K562 (cell line): Measurements from ENCODE around the gene ISYNA1. TPM values are rescaled to one million over a fixed set of nuclear protein-coding genes. Genes with fewer than 3 reads are reported as not detected.

Source experiments
- ATAC-seq: fragments of 200-7000 bp; cut with Tn5 transposase; 3 replicates; pipeline ENCODE4 v1.9.1; 2020; ENCODE audit warnings: moderate library complexity
- BruUV-seq: library from RNA; stranded (reverse); fragments of 400-500 nt; replicated peaks from 2 replicates; lab custom pipeline; 2021; lab: Mats Ljungman, UMichigan
- CTCF ChIA-PET: fragments of 300-600 bp; formaldehyde crosslinking; extraction: SDS; loops from one replicate; lab custom pipeline; 2021; ENCODE audit warnings: low intra/inter-chr PET ratio; lab: Yijun Ruan, JAX
- POLR2A ChIA-PET: fragments of 300-600, 350-650 bp; sonication (Branson Sonifier 250); formaldehyde crosslinking; extraction: SDS; loops from one replicate; lab custom pipeline; 2021; ENCODE audit warnings: antibody characterized with exemption, inconsistent platforms; lab: Yijun Ruan, JAX
- DNase-seq, 4 experiments: peaks; one replicate each; pipeline versions ENCODE4 v3.0.0 to v3.0.0-alpha.2; 2011 to 2018; ENCODE audit warnings: low spot score in 3 of 4, mixed read lengths in 3 of 4; ENCODE audit errors: extremely low read depth in 1 of 4
- FAIRE-seq: peaks from 2 replicates; lab custom pipeline; 2011; peaks lifted over from hg19 to GRCh38; lab: Jason Lieb, UNC
- H2AFZ ChIP-seq: 2 replicates; pipeline ENCODE4 v1.6.0; 2011; ENCODE audit warnings: low read depth, low read length, control low read depth, inconsistent platforms
- H3K27ac ChIP-seq: fragments of 200-600 bp; 3 replicates; pipeline ENCODE4 v1.8.0; 2011; ENCODE audit warnings: low read depth, mild to moderate bottlenecking, control low read depth, inconsistent platforms, low read length, moderate library complexity, mixed read lengths; ENCODE audit errors: extremely low read depth
- H3K27me3 ChIP-seq, 2 experiments: fragments of 300-600 bp in 1 of 2; 2 replicates in 1 of 2; 3 replicates in 1 of 2; pipeline versions ENCODE4 v1.6.0 to v1.8.0; 2011; ENCODE audit warnings: inconsistent platforms in 2 of 2, low read length in 2 of 2, mild to moderate bottlenecking in 1 of 2, mixed read lengths in 1 of 2, moderate library complexity in 1 of 2; ENCODE audit not compliant: control insufficient read depth in 2 of 2, insufficient read depth in 2 of 2
- H3K36me3 ChIP-seq: fragments of 300-600 bp; 3 replicates; pipeline ENCODE4 v1.8.0; 2011; ENCODE audit warnings: mild to moderate bottlenecking, low read length, inconsistent platforms; ENCODE audit not compliant: control insufficient read depth, insufficient read depth
- H3K4me1 ChIP-seq, 2 experiments: fragments of 200-600 bp in 1 of 2; replicated peaks in 1 of 2; 2 replicates in 1 of 2; 3 replicates in 1 of 2; pipeline versions ENCODE4 v1.5.1 to v1.8.0; 2011; ENCODE audit warnings: inconsistent platforms in 2 of 2, low read length in 2 of 2, mild to moderate bottlenecking in 1 of 2, mixed read lengths in 1 of 2, moderate library complexity in 1 of 2; ENCODE audit not compliant: control insufficient read depth in 2 of 2, insufficient read depth in 2 of 2
- H3K4me2 ChIP-seq: 2 replicates; pipeline ENCODE4 v1.6.1; 2011; ENCODE audit warnings: low read length, control low read depth, inconsistent platforms, mixed read lengths; ENCODE audit not compliant: insufficient read depth
- H3K4me3 ChIP-seq: fragments of 200-600 bp; sonication (generic), shearing (Covaris generic); 2 replicates; pipeline ENCODE4 v1.5.1; 2016; ENCODE audit warnings: control low read depth, inconsistent platforms
- H3K79me2 ChIP-seq: fragments of 200-600 bp; 3 replicates; pipeline ENCODE4 v1.8.0; 2011; ENCODE audit warnings: low read length, inconsistent platforms; ENCODE audit not compliant: control insufficient read depth, insufficient read depth
- H3K9ac ChIP-seq, 2 experiments: 2 replicates each; pipeline versions ENCODE4 v1.6.0 to v1.6.1; 2011; ENCODE audit warnings: low read depth in 2 of 2, low read length in 2 of 2, control low read depth in 1 of 2, inconsistent platforms in 1 of 2, mild to moderate bottlenecking in 1 of 2, mixed read lengths in 1 of 2; ENCODE audit not compliant: insufficient read depth in 1 of 2
- H3K9me1 ChIP-seq: one replicate; pipeline ENCODE4 v1.6.0; 2011; ENCODE audit warnings: inconsistent platforms, mild to moderate bottlenecking, low read length, moderate library complexity; ENCODE audit not compliant: control insufficient read depth, insufficient read depth
- H3K9me3 ChIP-seq: replicated peaks from 2 replicates; pipeline ENCODE4 v1.5.1; 2011; ENCODE audit warnings: low read depth, low read length, inconsistent platforms; ENCODE audit not compliant: control insufficient read depth, insufficient read depth
- H4K20me1 ChIP-seq: replicated peaks from 2 replicates; pipeline ENCODE4 v1.6.1; 2011; ENCODE audit warnings: low read length, inconsistent platforms, mixed read lengths; ENCODE audit not compliant: control insufficient read depth, insufficient read depth
- EGR1 ChIP-seq: fragments of 450-650 bp; conservative IDR thresholded peaks from 2 replicates; pipeline ENCODE4 v1.6.1; 2017; ENCODE audit warnings: mild to moderate bottlenecking
- POLR2G ChIP-seq: fragments of 200-400 bp; formaldehyde crosslinking; IDR thresholded peaks from 2 replicates; pipeline ENCODE4 v1.6.1; 2017; ENCODE audit warnings: low read depth, mild to moderate bottlenecking, antibody characterized with exemption, low read length, moderate library complexity
- ZFP36 ChIP-seq: fragments of 150-350 bp; IDR thresholded peaks from 2 replicates; pipeline ENCODE4 v1.6.1; 2018; ENCODE audit warnings: low read length, low read depth; ENCODE audit not compliant: partially characterized antibody
- ZSCAN32 ChIP-seq: fragments of 450-650 bp; formaldehyde crosslinking; IDR thresholded peaks from 2 replicates; pipeline ENCODE4 v1.4.0; 2020; ENCODE audit warnings: mild to moderate bottlenecking, moderate library complexity
- WGBS: fragments of 100-300 bp; shearing (Covaris generic); methylation state at CpG from one replicate; pipeline ENCODE4 v1.1.6; 2016; ENCODE audit warnings: low coverage, mixed read lengths; ENCODE audit not compliant: insufficient coverage; ENCODE audit errors: missing lambda C conversion rate; 5-methylcytosine and 5-hydroxymethylcytosine counted together
- in situ Hi-C: fragments of 300-500 bp; cut with MboI; formaldehyde crosslinking; loops from 4 replicates; pipeline ENCODE4 v1.15.0; 2018; ENCODE audit warnings: inconsistent platforms, mixed read lengths
- intact Hi-C: fragments of 100-400 bp; cut with micrococcal nuclease; formaldehyde crosslinking; loops from 2 replicates; pipeline ENCODE4 v1.14.2; 2022
- polyA plus RNA-seq, 8 experiments: library from polyadenylated mRNA; depleted of rRNA in 4 of 8; stranded (reverse) in 5 of 8; unstranded in 3 of 8; fragments of >200 nt; fragmentation: Nextera tagmentation in 2 of 8; fragmentation: Illumina TruSeq in 1 of 8; extraction: Ambion mirVana in 2 of 8; extraction: Trizol in 1 of 8; gene quantifications; 2 replicates each; pipeline versions ENCODE4 v1.2.1 to v1.2.3, GENCODE V29; 2011 to 2014; ENCODE audit warnings: inconsistent platforms in 1 of 8, missing spikeins in 1 of 8
- total RNA-seq, 7 experiments: library from RNA; depleted of rRNA in 6 of 7; stranded (reverse); fragments of >200 nt in 6 of 7; fragmentation: Illumina TruSeq in 2 of 7; extraction: Trizol in 2 of 7; gene quantifications; 2 replicates each; pipeline versions ENCODE4 v1.2.1 to v1.2.3, GENCODE V29; 2011 to 2021; ENCODE audit warnings: low replicate concordance in 1 of 7
- TF ChIP-seq, protein P1 (sequence below): fragments of 250-450 bp; sonication (Bioruptor Pico); IDR thresholded peaks from 2 replicates; pipeline ENCODE4 v1.8.0; 2022; ENCODE audit warnings: inconsistent platforms

Gene ISYNA1
- total and polyA plus RNA-seq, 9 of the 15 experiments (the other 6 are each of a cell fraction or from before 2014, with no cell fraction given): 21.8 to 460 (median 93.2) TPM

- intact Hi-C loops: loop anchor here (5.0 kb wide), 1 partner anchor 116 kb away; no protein-coding TSS in a partner anchor
- no peak overlapping the region for H3K4me2 ChIP-seq
- ChIA-PET POLR2A (interaction anchor here (0.5 to 1.0 kb wide), 2 partner anchors 11 to 97 kb away, joined by 3 to 5 read pairs; no protein-coding TSS in a partner anchor), CTCF (no interaction called here)
- ATAC-seq (no peak), FAIRE-seq (no peak), DNase-seq (no peak)
- peaks cover 35% of the 10 kb centered on the region for H4K20me1 ChIP-seq
- no TSS peak for BruUV-seq
- peaks cover 30 to 52% of the 10 kb centered on the region in 2 experiments for H3K4me1 ChIP-seq
- H3K27me3 ChIP-seq: no peaks in the 10 kb centered on the region
- 85% methylated on average over 17 of the region's 19 CpGs for WGBS
- H3K9me3 ChIP-seq: no peaks in the 10 kb centered on the region
- 0 out of 4 replicates have a peak overlapping the region, but pooled peaks of 1 of the 2 experiments have one; percentile 4 for H3K9ac ChIP-seq
- peaks cover 3% of the 10 kb centered on the region for H3K9me1 ChIP-seq
- no peak overlapping the region for H3K27ac ChIP-seq
- peaks cover 73% of the 10 kb centered on the region for H3K79me2 ChIP-seq
- 0 out of 2 replicates have a peak, but pooled peaks have one; percentile 11 for TF ChIP-seq POLR2G
- TF ChIP-seq ZSCAN32 (CRISPR knock-in tag): no peak
- in situ Hi-C loops: no loop called here
- H2AFZ ChIP-seq: no peak overlapping the region
- no peak overlapping the region for H3K4me3 ChIP-seq
- H3K36me3 ChIP-seq: peaks cover 17% of the 10 kb centered on the region; the same call in 2 of the 3 replicates
These were observed 37.9 kb upstream of the ISYNA1 start for GRCh38 chr19:18475762-18476331.

DNA sequence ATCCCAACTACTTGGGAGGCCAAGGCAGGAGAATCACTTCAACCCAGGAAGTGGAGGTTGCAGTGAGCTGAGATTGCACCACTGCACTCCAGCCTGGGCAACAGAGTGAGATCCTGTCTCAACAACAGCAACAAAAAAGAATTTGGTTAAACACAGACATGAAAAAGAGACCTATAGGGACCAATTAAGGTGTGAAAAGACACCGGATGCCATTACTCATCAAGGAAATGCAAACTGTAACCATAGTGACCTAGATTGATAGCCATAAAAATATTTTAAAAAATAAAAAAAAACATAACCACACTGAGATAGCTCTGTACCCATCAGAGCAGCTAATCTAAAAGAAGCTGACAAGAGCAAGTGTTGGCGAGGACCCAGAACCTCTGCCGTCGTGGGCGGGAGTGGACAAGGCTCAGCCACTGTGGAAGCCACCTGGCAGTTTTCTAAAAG lies 37.1 kb upstream of the ISYNA1 start:
- ATAC-seq: no peak
- POLR2A ChIA-PET: interaction anchor here (0.5 to 1.0 kb wide), 3 partner anchors 10 to 31 kb away, joined by 3 read pairs; no protein-coding TSS in a partner anchor
- no peak overlapping the region for H3K27ac ChIP-seq

More for the DNA sequence above, 37.1 kb upstream of the ISYNA1 start:
- 0 out of 2 replicates have a peak, but pooled peaks have one; percentile 6 for TF ChIP-seq EGR1
- TF ChIP-seq, protein P1, sequence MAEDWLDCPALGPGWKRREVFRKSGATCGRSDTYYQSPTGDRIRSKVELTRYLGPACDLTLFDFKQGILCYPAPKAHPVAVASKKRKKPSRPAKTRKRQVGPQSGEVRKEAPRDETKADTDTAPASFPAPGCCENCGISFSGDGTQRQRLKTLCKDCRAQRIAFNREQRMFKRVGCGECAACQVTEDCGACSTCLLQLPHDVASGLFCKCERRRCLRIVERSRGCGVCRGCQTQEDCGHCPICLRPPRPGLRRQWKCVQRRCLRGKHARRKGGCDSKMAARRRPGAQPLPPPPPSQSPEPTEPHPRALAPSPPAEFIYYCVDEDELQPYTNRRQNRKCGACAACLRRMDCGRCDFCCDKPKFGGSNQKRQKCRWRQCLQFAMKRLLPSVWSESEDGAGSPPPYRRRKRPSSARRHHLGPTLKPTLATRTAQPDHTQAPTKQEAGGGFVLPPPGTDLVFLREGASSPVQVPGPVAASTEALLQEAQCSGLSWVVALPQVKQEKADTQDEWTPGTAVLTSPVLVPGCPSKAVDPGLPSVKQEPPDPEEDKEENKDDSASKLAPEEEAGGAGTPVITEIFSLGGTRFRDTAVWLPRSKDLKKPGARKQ (CRISPR knock-in tag): no peak
- peak; percentile 35 for TF ChIP-seq ZFP36
- Histone ChIP-seq H3K9ac (no peak overlapping the region), H3K79me2 (peaks cover 70% of the 10 kb centered on the region), H3K27me3 (no peaks in the 10 kb centered on the region), H3K4me1 (peaks cover 28 to 51% of the 10 kb centered on the region in 2 experiments), H3K9me3 (no peaks in the 10 kb centered on the region), H3K4me2 (no peak overlapping the region), H3K4me3 (no peak overlapping the region), H4K20me1 (peaks cover 42% of the 10 kb centered on the region), H3K36me3 (peaks cover 24% of the 10 kb centered on the region; the same call in 2 of the 3 replicates), H3K9me1 (peaks cover 9% of the 10 kb centered on the region), H2AFZ (no peak overlapping the region)
- intact Hi-C loops: loop anchor here (5.0 kb wide), 1 partner anchor 117 kb away; no protein-coding TSS in a partner anchor
- WGBS: 76% methylated on average over 5 of the region's 5 CpGs
- no peak for DNase-seq
- in situ Hi-C loops: no loop called here
- BruUV-seq: no TSS peak
- CTCF ChIA-PET: no interaction called here
- FAIRE-seq: no peak
